PC-9 (cell line): ENCODE measurements around the gene ANKRD44. TPM values are rescaled to one million over a fixed set of nuclear protein-coding genes. Genes with fewer than 3 reads are reported as not detected.

Source experiments
- BruUV-seq: library from RNA; stranded (reverse); fragments of 400-500 nt; replicated peaks from 2 replicates; lab custom pipeline; 2021; lab: Mats Ljungman, UMichigan
- CTCF ChIA-PET: fragments of 300-600 bp; sonication (Branson Sonifier 250); formaldehyde crosslinking; loops from one replicate; lab custom pipeline; 2022; ENCODE audit warnings: antibody characterized with exemption; lab: Charles Lee
- POLR2A ChIA-PET: fragments of 300-600 bp; sonication (Branson Sonifier 250); formaldehyde crosslinking; loops from one replicate; lab custom pipeline; 2022; ENCODE audit warnings: antibody characterized with exemption; ENCODE audit not compliant: unreplicated experiment; lab: Charles Lee
- DNase-seq, 2 experiments: peaks; one replicate each; pipeline versions ENCODE4 v3.0.0 to v3.0.0-alpha.2; 2015 to 2022; ENCODE audit warnings: mixed read lengths in 1 of 2
- H2AFZ ChIP-seq: fragments of 200-600 bp; sonication (generic); 2 replicates; pipeline ENCODE4 v1.8.1; 2017; ENCODE audit warnings: antibody characterized with exemption
- H3F3A ChIP-seq: fragments of 200-600 bp; sonication (generic); 2 replicates; pipeline ENCODE4 v1.8.1; 2017; ENCODE audit warnings: antibody characterized with exemption, mild to moderate bottlenecking, low read depth; ENCODE audit not compliant: insufficient read depth
- H3K27ac ChIP-seq: fragments of 200-600 bp; sonication (generic); 2 replicates; pipeline ENCODE4 v1.6.1; 2016; ENCODE audit warnings: mixed run types
- H3K27me3 ChIP-seq: fragments of 200-600 bp; sonication (generic); 2 replicates; pipeline ENCODE4 v1.6.1; 2016; ENCODE audit warnings: low read depth, mixed run types; ENCODE audit not compliant: insufficient read depth
- H3K36me3 ChIP-seq: fragments of 200-600 bp; sonication (generic); 2 replicates; pipeline ENCODE4 v1.6.1; 2016; ENCODE audit warnings: low read depth, mixed run types
- H3K4me1 ChIP-seq: fragments of 200-600 bp; sonication (generic); replicated peaks from 2 replicates; pipeline ENCODE4 v1.6.1; 2016; ENCODE audit warnings: mixed run types; ENCODE audit not compliant: insufficient read depth
- H3K4me2 ChIP-seq: fragments of 200-600 bp; sonication (generic); 2 replicates; pipeline ENCODE4 v1.6.1; 2017; ENCODE audit warnings: mixed run types
- H3K4me3 ChIP-seq: fragments of 200-600 bp; sonication (generic); 2 replicates; pipeline ENCODE4 v1.6.1; 2016; ENCODE audit warnings: mixed run types
- H3K79me2 ChIP-seq: fragments of 200-600 bp; sonication (generic); 2 replicates; pipeline ENCODE4 v1.6.1; 2017; ENCODE audit warnings: low read depth, mixed run types
- H3K9me2 ChIP-seq: fragments of 200-600 bp; sonication (generic); 2 replicates; pipeline ENCODE4 v1.8.1; 2017; ENCODE audit warnings: mild to moderate bottlenecking; ENCODE audit not compliant: insufficient read depth
- H3K9me3 ChIP-seq: fragments of 200-600 bp; sonication (generic); 2 replicates; pipeline ENCODE4 v1.8.1; 2016; ENCODE audit warnings: low read depth; ENCODE audit not compliant: insufficient read depth
- H4K20me1 ChIP-seq: fragments of 200-600 bp; sonication (generic); 2 replicates; pipeline ENCODE4 v1.8.1; 2017; ENCODE audit not compliant: insufficient read depth
- EZH2 ChIP-seq: fragments of 200-600 bp; sonication (generic); IDR thresholded peaks from 2 replicates; pipeline ENCODE4 v1.8.0; 2017; ENCODE audit warnings: antibody characterized with exemption, low read depth
- intact Hi-C: fragments of 100-400 bp; cut with micrococcal nuclease; formaldehyde crosslinking; loops from one replicate; pipeline ENCODE4 v1.10.0; 2022; ENCODE audit not compliant: unreplicated experiment
- total RNA-seq: library from RNA; stranded (reverse); gene quantifications from 2 replicates; pipeline ENCODE4 v1.2.3, GENCODE V29; 2021
- TF ChIP-seq, protein P1 (sequence below): fragments of 200-600 bp; sonication (generic); conservative IDR thresholded peaks from 2 replicates; pipeline ENCODE4 v1.6.1; 2017; ENCODE audit warnings: mixed run types, antibody characterized with exemption, mild to moderate bottlenecking, moderate library complexity

ANKRD44 gene
- total RNA-seq, 1 experiment from 2014 or later: 3.4 TPM

GRCh38 chr2:196980473-196980872, 330.1 kb downstream of the ANKRD44 start:
- Histone ChIP-seq H3K36me3 (no peaks in the 10 kb centered on the region), H3K4me3 (no peak overlapping the region), H4K20me1 (no peaks in the 10 kb centered on the region), H3K27me3 (no peaks in the 10 kb centered on the region), H3K9me2 (no peaks in the 10 kb centered on the region), H3K4me2 (no peak overlapping the region), H2AFZ (no peak overlapping the region), H3K9me3 (no peaks in the 10 kb centered on the region), H3K4me1 (no peaks in the 10 kb centered on the region), H3K27ac (no peak overlapping the region), H3K79me2 (no peaks in the 10 kb centered on the region), H3F3A (no peaks in the 10 kb centered on the region)
- no peak for DNase-seq
- intact Hi-C loops: no loop called here
- no TSS peak for BruUV-seq
- CTCF ChIA-PET: no interaction called here
- no peak for TF ChIP-seq EZH2
- TF ChIP-seq, protein P1, sequence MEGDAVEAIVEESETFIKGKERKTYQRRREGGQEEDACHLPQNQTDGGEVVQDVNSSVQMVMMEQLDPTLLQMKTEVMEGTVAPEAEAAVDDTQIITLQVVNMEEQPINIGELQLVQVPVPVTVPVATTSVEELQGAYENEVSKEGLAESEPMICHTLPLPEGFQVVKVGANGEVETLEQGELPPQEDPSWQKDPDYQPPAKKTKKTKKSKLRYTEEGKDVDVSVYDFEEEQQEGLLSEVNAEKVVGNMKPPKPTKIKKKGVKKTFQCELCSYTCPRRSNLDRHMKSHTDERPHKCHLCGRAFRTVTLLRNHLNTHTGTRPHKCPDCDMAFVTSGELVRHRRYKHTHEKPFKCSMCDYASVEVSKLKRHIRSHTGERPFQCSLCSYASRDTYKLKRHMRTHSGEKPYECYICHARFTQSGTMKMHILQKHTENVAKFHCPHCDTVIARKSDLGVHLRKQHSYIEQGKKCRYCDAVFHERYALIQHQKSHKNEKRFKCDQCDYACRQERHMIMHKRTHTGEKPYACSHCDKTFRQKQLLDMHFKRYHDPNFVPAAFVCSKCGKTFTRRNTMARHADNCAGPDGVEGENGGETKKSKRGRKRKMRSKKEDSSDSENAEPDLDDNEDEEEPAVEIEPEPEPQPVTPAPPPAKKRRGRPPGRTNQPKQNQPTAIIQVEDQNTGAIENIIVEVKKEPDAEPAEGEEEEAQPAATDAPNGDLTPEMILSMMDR: no peak
- POLR2A ChIA-PET: no interaction called here

DNA sequence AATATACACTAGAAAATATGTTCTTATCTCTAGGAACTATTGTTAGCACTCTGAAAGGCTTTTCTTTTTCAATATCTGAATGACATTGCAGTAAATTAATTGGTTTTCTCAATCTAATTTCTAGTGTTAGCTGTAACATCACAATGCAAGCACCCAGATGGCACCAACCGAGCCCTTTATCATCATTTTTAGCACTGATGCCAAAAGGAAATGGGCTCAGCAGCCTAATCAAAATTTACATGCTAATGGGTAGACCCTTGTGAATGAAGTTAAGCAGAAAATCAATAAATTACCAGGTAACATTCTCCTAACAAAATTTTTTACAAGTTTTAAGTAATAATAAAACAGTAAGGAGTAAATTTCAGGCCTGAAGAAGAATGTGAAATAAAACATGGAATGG, 330.6 kb downstream of the ANKRD44 start:
- H3K27me3 ChIP-seq: no peaks in the 10 kb centered on the region
- no peaks in the 10 kb centered on the region for H4K20me1 ChIP-seq
- H3K9me3 ChIP-seq: no peaks in the 10 kb centered on the region
- ChIA-PET POLR2A (no interaction called here), CTCF (no interaction called here)
- no TSS peak for BruUV-seq
- H3K27ac ChIP-seq: no peak overlapping the region
- H3K36me3 ChIP-seq: no peaks in the 10 kb centered on the region
- DNase-seq: no peak
- TF ChIP-seq, protein P1: no peak
- no peak for TF ChIP-seq EZH2
- no peak overlapping the region for H3K4me3 ChIP-seq
- no peaks in the 10 kb centered on the region for H3F3A ChIP-seq
- H3K4me2 ChIP-seq: no peak overlapping the region
- H2AFZ ChIP-seq: no peak overlapping the region
- H3K4me1 ChIP-seq: no peaks in the 10 kb centered on the region
- H3K9me2 ChIP-seq: no peaks in the 10 kb centered on the region
- H3K79me2 ChIP-seq: no peaks in the 10 kb centered on the region
- intact Hi-C loops: no loop called here

GRCh38 chr2:196977507-196977906, 333.1 kb downstream of the ANKRD44 start:
- Histone ChIP-seq H3K27me3 (no peaks in the 10 kb centered on the region), H3K9me3 (no peaks in the 10 kb centered on the region), H3K36me3 (no peaks in the 10 kb centered on the region), H4K20me1 (no peaks in the 10 kb centered on the region), H3K79me2 (no peaks in the 10 kb centered on the region), H2AFZ (no peak overlapping the region), H3K27ac (no peak overlapping the region), H3K9me2 (no peaks in the 10 kb centered on the region), H3K4me2 (no peak overlapping the region), H3K4me1 (no peaks in the 10 kb centered on the region), H3K4me3 (no peak overlapping the region), H3F3A (no peaks in the 10 kb centered on the region)
- ChIA-PET CTCF (no interaction called here), POLR2A (no interaction called here)
- intact Hi-C loops: no loop called here
- no TSS peak for BruUV-seq
- no peak for TF ChIP-seq EZH2
- TF ChIP-seq, protein P1: no peak
- no peak for DNase-seq
